ENCODE data around the gene NCKIPSD.

- TF ChIP-seq CTCF (IDR thresholded peaks at IDR 0.05; ENCODE audit: low read length) = no peak
- no peak for TF ChIP-seq EZH2phosphoT487 (IDR thresholded peaks at IDR 0.05; ENCODE audit: low read length)
- TF ChIP-seq EZH2 (optimal IDR thresholded peaks at IDR 0.05; ENCODE audit: low read depth, low read length) = no peak
Measured at GRCh38 chr3:48707157-48707556, 21.4 kb upstream of the NCKIPSD start.
